WERI-Rb-1 (cell line): ENCODE data around the gene ARG2.

Source experiments
- DNase-seq: peaks from one replicate; pipeline ENCODE4 v3.0.0-alpha.2; 2020
- H3K27ac ChIP-seq: fragments of 250-450 bp; sonication (Bioruptor Pico); 2 replicates; pipeline ENCODE4 v1.5.1; 2020; ENCODE audit warnings: mild to moderate bottlenecking, moderate library complexity
- H3K27me3 ChIP-seq: fragments of 250-450 bp; sonication (Bioruptor Pico); 2 replicates; pipeline ENCODE4 v1.5.1; 2021; ENCODE audit warnings: mild to moderate bottlenecking, low read depth, moderate library complexity; ENCODE audit not compliant: insufficient read depth, severe bottlenecking
- H3K36me3 ChIP-seq: fragments of 250-450 bp; sonication (Bioruptor Pico); 2 replicates; pipeline ENCODE4 v1.5.1; 2020; ENCODE audit warnings: mild to moderate bottlenecking, moderate library complexity
- H3K4me3 ChIP-seq: 2 replicates; pipeline ENCODE4 v1.5.1; 2011; ENCODE audit warnings: low read depth, mild to moderate bottlenecking, control low read depth, low read length
- H3K9me3 ChIP-seq: fragments of 250-450 bp; sonication (Bioruptor Pico); 2 replicates; pipeline ENCODE4 v1.5.1; 2021; ENCODE audit warnings: mild to moderate bottlenecking, moderate library complexity; ENCODE audit not compliant: severe bottlenecking
- TF ChIP-seq, protein P1 (sequence below): IDR thresholded peaks from 2 replicates; pipeline ENCODE4 v1.5.1; 2011; ENCODE audit warnings: low read depth, mild to moderate bottlenecking, control low read depth, inconsistent platforms, low read length

Gene ARG2

GRCh38 chr14:67666750-67667449 lies 47.2 kb downstream of the ARG2 start:
- H3K27ac ChIP-seq: no peak overlapping the region
- peak; percentile 25 for DNase-seq
- H3K4me3 ChIP-seq: no peak overlapping the region

DNA sequence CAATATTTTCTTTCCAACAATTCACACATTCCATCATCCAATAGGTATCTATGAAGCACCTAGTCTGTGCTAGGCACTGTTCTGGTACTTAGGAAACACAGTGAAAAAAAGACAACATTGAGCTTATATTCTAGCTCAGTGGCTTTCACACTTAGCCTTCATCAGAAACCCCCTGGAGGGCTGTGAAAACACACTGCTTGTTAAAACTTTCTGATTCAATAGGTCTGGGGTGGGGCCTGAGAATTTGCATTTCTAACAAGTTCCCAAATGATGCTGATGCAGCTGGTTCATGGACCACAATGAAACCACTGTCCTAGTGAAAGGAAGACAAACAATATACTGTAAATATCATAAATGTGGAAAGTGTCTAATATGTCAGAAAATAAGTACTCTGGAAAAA lies 48.8 kb downstream of the ARG2 start:
- no peaks in the 10 kb centered on the region for H3K9me3 ChIP-seq
- H3K27ac ChIP-seq: no peak overlapping the region
- H3K4me3 ChIP-seq: no peak overlapping the region
- H3K36me3 ChIP-seq: no peaks in the 10 kb centered on the region
- TF ChIP-seq, protein P1, sequence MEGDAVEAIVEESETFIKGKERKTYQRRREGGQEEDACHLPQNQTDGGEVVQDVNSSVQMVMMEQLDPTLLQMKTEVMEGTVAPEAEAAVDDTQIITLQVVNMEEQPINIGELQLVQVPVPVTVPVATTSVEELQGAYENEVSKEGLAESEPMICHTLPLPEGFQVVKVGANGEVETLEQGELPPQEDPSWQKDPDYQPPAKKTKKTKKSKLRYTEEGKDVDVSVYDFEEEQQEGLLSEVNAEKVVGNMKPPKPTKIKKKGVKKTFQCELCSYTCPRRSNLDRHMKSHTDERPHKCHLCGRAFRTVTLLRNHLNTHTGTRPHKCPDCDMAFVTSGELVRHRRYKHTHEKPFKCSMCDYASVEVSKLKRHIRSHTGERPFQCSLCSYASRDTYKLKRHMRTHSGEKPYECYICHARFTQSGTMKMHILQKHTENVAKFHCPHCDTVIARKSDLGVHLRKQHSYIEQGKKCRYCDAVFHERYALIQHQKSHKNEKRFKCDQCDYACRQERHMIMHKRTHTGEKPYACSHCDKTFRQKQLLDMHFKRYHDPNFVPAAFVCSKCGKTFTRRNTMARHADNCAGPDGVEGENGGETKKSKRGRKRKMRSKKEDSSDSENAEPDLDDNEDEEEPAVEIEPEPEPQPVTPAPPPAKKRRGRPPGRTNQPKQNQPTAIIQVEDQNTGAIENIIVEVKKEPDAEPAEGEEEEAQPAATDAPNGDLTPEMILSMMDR: no peak
- DNase-seq: no peak
- no peaks in the 10 kb centered on the region for H3K27me3 ChIP-seq

More at GRCh38 chr14:67666750-67667449, 47.2 kb downstream of the ARG2 start:
- Histone ChIP-seq H3K9me3 (no peaks in the 10 kb centered on the region), H3K36me3 (no peaks in the 10 kb centered on the region; the same call in 1 of the 2 replicates), H3K27me3 (no peaks in the 10 kb centered on the region)
- TF ChIP-seq, protein P1: peak; percentile 65

DNA sequence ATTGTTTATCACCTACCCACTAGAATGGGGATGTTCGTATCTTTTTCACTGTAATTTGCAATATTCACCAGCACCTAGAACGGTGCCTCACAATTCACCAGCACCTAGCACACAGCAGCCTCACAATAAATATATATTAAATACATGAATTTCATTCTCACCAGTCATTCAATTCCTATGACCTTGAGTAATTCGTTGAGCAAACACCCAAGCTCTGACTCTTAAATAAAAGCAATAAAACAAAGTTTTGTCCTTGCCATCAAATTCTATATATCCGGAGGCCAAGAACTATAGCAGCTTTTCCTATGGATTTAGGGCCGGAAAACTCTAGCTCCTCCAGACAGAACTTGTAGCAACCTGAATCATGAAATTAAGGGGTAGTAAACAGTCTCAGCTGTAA lies 53.7 kb downstream of the ARG2 start:
- DNase-seq: no peak
- Histone ChIP-seq H3K36me3 (peaks cover 17% of the 10 kb centered on the region), H3K27ac (no peak overlapping the region), H3K4me3 (peak overlapping the region; percentile 89), H3K9me3 (no peaks in the 10 kb centered on the region), H3K27me3 (no peaks in the 10 kb centered on the region)
- TF ChIP-seq, protein P1: no peak

- TF ChIP-seq, protein P1: peak; percentile 32; the same call in 1 of the 2 replicates
- DNase-seq: peak; percentile 87
- Histone ChIP-seq H3K9me3 (no peaks in the 10 kb centered on the region), H3K27ac (peak overlapping the region; percentile 100), H3K36me3 (peaks cover 19% of the 10 kb centered on the region), H3K4me3 (peak overlapping the region; percentile 89), H3K27me3 (no peaks in the 10 kb centered on the region)
Observed at GRCh38 chr14:67674139-67674479, 54.4 kb downstream of the ARG2 start.

DNA sequence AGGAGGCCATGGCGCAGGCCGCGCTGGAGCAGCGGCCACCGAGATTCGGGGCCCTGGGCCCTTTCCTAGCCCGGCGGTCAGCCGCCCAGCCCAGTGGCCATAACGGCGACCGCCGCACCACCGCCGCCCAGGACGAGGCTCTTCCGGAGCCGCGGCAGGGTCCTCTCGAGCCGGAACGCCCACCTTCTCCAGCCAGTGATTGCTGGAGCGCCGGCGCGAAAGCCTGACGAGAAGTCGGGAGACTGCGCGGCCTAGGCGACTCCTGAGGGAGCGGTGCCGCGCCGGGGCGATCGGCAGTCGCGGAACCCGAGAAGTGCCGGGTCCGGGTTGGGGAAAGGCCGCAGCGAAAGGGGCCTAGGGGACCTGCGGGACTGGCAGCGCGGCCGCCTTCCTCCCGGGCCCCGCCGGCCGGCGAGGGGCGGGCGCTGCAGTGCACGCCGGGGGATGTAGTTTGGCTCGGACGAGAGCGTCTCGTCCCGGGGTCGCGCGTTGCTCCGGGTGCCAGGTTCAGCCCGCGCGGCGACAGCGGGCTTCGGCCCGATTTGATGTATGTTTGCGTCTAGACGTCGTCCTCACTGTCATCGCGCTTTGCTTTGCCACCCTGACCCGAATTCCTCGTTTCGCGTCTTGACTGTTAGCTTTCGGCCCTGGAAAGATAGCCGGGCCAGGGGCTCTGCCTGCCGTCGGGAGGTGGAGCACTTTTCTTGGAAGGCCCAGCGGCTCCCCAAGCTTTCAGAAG lies 54.9 kb downstream of the ARG2 start, which contains the start of gene VTI1B:
TSS of gene VTI1B (minus strand) at position 153 of the 739 bp plus-strand sequence. CDS start at position 10, 143 bp downstream.
- peak; percentile 81 for DNase-seq
- Histone ChIP-seq H3K36me3 (peaks cover 20% of the 10 kb centered on the region), H3K4me3 (peak within 1 kb of the TSS; percentile 89), H3K27me3 (no peaks in the 10 kb centered on the region), H3K27ac (peak within 1 kb of the TSS; percentile 100), H3K9me3 (no peaks in the 10 kb centered on the region)
- TF ChIP-seq, protein P1: peak; percentile 36; the same call in 1 of the 2 replicates
